HG03342 (cell line): ENCODE results near the gene TSPAN11.

Experiments
- ATAC-seq: cut with Tn5 transposase; IDR thresholded peaks from one replicate; pipeline ENCODE4 v1.9.1; 2021; ENCODE audit warnings: mild to moderate bottlenecking, moderate library complexity; ENCODE audit not compliant: unreplicated experiment

TSPAN11 gene

DNA sequence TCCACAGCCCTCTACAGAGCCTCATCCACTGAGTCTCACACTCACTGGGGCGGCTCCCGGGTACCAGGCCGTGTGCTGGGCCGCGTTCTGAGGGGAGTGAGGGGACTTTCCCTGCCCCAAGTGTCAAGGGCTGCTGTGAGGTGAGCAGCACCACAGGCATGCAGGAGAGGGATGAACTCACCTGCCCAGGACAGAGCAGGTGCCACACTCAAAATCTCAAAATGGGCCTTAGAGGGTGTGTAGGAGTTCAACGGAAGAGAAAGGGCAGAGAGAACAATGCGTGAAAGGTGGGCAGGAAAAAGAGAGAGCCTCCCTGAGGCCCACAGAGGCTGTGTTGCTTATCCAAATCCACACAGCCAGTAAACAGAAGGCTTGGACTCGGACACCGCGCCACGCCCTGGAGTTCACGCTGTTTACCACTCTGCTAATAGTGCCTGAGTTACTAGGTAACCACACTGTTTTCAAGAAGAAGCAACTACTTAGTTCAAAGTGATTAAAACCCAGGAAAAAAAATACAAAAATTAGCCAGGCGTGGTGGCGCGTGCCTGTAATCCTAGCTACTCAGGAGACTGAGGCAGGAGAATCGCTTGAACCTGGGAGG lies 32.7 kb downstream of the TSPAN11 start:
- no peak for ATAC-seq

DNA sequence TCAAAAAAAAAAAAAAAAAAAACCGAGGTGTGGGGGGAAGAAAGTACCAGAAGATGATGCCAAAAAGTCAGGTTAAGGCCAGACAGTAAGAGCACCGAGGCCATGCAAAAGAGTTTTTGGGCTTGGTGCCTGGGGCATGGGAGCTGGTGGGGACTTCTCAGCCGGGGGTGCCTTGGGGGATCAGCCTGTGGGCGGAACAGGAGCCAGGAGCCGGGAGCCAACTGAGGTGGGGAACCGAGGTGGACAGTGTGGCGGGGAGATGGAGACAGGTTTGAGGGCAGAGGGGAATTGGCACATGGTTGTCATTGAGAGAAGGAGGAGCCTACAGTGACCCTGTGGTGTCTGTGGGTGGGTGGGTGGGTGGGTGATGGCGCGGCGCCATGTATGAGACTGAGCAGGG lies 33.2 kb downstream of the TSPAN11 start:
- no peak for ATAC-seq

DNA sequence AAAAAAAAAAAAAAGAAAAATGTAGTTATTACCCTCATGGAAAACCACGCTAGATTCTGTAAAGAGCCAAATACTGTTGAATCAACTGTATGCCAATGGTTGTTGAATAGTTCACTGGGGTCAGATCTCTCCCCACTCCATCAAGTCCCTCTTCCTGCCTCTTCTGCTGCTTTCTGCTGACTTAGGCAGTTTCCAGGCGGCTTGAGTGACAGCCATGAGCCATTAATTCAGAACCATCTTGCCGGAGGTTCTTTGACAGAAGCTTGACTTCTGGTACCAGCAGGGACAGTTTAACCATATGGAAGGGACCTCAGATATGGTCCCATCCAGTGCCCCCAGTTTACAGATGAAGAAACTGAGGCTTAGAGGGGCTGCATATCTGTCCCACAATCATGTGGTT lies 34.5 kb downstream of the TSPAN11 start:
- ATAC-seq, result no peak

DNA sequence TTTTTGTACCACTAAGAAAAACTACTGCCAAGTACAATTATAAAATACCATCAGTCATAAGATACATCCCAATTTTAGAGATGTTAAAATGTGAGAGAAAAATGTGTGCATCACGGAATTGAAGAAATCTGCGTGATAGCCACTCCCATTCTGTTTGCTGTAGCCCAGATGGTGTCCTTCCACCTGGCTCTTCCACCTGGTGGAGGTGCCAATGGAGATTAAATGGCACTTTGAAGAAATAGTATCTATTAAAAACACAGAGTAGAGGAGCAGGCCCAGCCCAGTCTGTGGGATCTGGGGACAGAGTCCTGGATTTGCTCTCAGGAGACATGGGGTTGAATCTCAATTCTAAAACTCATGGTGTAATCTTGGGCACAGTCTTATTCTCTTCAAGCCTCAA lies 35.5 kb downstream of the TSPAN11 start:
- ATAC-seq, result no peak

DNA sequence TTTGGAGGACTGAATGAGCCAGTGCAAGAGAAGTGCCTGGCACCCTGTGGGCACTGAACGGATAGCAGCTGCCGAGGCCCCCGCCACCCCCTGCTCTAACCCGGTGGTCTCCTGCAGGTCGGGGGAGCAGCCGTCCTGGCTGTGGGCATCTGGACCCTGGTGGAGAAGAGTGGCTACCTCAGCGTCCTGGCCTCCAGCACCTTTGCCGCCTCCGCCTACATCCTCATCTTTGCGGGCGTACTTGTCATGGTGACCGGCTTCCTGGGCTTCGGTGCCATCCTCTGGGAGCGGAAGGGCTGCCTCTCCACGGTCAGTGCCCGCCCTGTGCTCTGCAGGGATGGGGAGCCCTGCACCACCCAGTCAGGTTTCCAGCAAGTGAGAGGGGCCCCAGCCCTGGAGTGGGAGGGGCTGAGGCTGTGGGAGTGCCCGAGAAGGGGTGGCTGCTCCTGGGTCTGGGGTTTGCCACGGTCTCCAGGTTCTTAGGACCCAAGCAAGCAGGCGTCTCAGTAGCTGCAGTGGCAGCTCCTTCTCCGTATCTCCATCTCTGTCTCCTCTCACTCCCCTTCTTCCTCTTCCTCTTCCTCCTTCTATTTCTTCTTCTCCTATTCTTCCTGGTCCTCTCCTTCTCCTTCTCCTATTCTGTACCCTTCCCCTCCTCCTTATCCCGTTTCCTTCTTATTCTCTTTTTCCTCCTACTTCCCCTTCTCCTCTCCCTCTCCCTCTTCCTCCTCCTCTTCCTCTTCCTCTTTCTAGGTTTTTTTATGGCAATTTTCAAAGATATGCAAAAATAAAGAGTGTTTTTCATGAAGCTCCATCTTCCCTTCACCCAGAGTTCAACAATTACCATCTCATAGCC lies 37.4 kb downstream of the TSPAN11 start:
- ATAC-seq, result no peak

DNA sequence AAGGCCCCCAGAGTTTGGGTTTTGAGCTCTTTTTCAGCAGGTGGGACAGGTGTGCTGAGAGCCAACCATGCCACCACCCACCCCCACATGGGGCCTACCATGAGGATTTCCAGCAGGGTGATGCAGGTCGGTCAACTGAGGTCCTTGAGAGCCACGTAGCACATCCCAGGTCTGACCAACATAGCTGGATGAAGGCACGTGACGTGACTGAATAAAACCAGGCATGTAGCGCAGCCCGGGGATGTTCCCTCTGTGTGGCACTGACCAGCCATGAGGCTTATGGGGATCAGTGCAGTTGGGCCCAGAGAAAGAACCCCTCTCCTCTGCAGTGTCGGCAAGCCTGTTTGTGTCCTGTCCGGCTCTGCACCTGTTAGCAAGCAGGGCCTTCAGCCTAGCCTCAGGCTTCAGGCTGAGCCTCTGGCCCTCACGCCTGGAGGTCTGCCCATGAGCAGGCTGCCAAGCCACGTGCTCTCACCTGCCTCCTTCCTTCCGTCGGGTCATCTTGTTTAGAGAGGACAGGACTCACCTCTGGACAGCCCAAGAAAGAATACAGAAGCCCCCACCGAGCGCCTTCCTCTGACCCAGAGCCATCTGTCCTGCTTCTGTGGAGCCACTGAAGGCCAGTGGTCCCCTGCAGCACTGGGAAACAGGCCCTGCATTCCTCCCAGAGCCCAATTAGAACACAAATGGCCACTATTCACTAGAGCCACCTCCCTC lies 38.5 kb downstream of the TSPAN11 start:
- no peak for ATAC-seq

DNA sequence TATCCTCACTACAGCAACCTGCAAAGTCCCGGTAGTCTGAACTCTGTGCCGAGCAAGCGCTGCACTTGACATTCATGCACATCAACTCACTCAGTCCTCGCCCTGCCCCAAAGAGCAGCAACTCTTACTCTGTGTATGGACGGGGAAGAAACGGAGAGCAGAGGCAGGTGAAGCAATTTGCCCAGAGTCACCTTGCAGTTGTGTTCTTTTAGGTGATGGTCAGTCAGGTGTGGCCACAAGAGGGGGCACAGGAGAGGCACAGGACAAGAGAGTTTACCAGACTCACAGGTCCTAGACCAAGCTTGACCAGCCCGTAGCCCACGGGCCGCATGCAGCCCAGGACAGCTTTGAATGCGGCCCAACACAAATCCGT lies 39.1 kb downstream of the TSPAN11 start:
- no peak for ATAC-seq

DNA sequence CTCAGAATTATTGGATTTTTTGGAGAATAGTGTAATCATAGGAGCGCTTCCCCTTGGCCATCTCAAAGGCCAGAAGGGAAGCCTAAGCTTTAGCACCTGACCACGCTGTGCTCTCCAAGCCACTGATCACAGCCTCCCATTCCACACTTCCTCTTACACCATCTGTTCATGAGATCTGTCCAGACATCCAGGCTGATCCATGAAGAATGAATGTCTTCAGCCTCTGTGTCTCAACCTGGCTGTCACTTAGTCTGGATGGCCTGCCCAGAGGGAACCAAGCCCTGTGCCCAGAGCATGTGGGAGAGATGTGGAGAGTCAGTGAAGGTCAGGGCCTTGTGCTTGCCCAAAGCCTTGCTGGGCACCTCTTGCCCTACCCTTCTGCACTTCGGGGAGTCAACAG lies 40.5 kb downstream of the TSPAN11 start:
- ATAC-seq, result no peak

DNA sequence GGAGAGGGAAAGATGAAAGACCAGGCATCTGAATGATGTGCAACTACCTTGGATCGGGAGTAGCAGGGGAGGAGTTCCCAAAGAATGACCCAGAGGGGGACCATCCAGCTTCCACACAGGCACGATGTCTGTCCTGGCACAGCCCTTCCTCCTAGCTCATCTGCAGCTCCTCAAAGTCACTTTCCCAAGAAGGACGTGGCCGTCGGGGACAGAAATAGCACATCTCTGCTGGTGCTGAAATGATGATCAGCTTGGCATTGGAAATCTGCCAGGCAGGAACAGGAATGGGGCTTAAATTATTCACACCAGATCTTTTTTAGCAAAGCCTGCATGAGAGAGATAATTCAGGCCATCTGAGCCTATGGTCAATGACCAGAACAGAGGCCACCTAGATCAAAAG lies 41.7 kb downstream of the TSPAN11 start:
- ATAC-seq, result no peak

DNA sequence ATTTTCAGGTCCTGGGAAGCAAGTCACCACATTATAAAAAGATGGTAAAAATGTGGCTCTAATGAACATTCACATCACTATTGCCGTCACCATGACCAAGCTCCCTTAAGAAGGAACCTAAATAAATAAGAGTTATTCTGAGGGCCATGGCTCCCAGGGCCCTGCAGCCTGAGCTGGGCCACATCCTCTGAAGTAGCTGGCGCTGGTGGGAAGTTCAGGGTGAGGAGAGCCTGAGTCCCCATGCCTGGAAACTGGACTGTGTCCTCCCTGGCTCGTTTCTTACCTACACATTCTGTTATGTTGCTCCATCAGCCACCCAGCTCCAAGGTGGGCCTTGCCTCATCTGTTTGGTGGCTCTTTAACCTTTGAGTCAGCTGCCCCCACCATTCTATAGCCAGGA lies 42.5 kb downstream of the TSPAN11 start:
- ATAC-seq, result no peak

DNA sequence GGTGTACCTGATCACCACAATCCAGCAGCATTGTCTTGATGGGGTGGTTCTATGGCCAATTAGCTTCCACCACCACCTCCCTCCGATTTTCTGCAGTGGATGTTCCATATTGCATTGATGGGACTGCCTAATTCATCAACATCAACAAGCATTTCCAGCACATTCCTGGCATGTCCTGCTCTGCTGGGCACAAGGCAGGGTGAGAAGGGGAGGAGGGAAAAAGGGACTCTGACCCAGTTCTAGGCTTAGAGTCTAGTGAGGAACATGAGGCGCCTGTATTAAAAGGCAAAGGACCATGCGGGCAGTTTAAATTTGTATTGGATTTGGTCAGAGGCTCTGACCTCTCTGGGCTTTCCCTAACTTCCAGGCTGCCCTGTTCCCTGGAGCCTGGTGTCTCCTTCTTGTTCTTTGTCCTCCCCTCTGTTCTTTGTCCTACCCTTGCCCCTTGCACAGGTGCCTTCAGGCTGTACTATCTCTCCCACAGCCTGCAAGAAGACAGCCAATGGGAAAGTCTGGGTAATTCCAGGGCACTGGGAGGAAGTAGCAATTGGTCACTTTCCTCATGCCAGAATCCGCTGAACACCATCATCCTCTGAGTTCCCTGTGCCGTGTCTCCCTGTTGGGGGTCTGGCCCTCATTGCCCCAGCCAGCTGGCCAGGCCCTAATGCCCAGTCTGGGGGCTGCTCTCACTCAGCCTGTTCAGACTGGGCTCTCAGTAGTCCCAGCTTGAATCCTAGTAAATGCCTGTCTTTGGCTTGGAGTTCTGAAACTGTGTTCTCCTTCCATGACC lies 43.3 kb downstream of the TSPAN11 start:
- no peak for ATAC-seq

DNA sequence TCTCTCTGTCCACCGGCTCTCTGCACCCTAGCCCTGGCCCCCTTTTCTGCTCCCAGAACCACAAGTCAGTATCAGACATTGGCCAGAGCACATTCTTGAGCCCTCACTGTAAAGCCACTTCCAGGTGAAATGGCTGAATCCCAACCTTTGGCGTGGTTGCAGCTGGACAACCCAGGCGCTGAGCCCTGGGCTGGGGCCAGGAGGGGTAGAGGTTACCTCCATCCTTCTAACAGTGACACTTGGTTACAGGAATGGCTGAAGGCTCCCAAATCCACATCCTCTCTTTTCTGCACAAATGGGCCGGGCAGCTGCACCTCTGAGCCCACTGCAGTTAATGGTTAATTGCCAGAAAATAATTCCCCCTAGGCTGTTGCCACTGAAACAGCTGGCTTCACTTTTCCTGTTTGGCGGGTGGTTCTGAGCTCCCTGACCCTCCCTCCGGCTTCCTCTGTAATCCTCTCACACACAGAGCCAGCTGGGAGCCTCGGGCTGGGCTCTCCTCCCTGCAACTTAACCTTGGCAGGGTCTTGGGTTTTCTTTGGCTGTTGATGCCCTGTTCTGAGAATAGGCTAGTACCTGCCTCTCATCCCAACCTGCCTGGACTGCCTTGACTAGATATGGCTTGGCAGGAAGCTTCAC lies 44.1 kb downstream of the TSPAN11 start:
- no peak for ATAC-seq

DNA sequence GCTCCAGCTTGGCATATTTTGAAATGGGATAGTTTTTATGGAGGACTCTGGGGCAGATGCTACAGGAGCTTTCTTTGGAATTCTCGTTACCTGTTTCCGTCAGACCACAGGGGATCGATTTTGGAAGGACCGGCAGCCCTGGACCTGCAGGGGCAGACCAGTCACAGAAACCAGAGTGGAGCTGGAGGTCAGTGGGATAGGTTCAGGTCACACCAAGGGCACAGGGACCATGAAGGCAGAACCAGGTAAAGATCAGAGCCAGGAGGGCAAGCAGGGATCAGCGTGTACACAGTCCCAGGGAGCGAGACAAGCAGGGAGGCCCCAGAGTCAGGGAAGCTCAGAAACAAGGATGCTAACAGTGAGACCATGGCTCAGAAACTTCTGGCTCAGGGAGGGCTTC lies 45.5 kb downstream of the TSPAN11 start:
- ATAC-seq, result no peak

DNA sequence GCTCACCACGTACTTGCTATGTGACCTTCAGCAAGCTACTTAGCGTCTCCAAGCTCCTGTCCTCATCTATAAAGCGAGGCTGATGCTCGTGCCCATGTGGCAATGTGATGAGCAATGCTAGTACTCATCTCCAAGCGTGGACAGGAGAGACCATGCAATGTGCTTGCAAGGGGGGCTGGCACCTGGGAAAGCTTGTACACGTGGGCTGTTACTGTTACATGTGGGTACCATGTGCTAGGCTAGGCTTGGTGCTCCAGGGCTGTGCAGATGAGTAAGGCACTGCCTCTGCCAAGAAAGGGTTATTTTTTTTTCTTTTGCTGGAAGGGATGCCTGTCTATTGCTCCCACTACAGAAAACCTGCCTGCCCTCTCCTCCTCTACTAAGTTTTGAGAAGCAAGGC lies 46.6 kb downstream of the TSPAN11 start:
- no peak for ATAC-seq

DNA sequence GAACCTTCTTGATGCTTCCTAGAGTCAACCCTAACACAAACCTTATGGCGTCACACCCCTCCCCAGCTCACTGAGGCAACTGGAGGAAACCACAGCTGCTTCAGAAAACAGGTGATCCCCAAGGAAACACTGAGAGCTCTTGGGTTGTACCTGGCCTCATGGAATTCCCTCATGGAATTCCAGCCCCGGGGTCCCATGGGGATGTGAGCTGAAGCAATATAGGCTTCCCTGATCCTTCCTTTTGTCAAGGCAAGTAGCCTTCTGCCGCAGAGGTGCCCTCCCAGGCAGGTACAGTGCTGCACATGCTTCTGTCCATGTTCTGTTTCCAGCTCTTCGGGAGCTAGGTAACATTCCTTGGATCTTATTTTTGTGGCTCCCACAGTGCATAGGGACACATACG lies 47.3 kb downstream of the TSPAN11 start:
- ATAC-seq, result no peak

DNA sequence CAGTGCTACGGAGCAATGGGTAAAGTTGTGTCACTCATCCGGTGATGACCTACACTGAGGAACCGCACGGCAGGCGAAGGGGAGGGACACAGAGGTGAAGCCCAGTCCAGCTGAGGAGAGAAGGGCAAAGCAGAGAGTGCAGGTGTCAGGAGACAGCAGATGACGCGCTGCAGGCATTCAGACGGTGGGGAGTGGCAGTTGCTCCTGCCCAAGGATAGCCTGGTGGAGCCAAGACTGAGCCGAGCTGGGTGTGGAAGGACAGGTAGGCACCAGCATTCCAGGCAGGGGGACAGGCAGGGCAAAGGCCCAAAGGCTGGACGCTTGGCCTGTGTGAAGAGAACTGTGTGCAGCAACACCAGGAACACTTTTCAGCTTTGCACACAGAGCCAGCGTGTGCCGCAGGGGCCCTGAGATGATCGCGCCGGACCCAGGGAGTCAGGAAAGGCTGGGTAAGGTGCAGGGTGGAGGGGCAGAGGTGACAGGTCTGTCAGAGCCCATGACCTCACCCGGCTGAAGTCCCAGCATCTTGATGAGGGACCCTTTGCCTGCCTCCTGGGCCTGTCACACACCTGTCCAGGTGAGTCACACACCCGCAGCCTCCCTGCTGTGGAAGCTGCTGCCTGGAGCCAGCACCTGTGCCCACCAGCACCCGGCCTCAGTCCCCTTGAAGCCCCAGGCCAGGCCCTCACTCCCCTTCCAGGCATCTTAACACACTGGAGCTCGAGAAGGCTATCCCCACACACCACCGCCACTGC lies 48.4 kb downstream of the TSPAN11 start:
- no peak for ATAC-seq

DNA sequence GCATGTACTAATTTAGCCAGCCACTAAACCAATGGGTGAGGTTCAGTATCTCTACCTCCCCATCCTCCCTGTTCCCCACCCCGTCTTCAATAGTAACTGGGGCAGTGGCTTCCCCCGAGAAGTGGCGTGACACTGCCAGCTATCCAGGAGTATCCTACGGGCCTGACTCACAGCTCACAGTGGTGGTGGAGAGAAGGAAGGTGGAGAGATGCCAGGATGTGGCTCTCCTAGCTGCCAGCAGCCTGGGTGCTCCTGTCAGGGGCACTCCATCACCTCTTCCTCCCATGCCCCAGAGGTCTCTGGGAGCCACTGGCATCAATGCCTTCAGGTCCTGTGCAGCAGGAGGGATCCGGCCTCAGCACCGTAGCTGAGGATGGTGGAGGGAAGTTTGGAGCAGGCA lies 49.0 kb downstream of the TSPAN11 start:
- ATAC-seq, result no peak

DNA sequence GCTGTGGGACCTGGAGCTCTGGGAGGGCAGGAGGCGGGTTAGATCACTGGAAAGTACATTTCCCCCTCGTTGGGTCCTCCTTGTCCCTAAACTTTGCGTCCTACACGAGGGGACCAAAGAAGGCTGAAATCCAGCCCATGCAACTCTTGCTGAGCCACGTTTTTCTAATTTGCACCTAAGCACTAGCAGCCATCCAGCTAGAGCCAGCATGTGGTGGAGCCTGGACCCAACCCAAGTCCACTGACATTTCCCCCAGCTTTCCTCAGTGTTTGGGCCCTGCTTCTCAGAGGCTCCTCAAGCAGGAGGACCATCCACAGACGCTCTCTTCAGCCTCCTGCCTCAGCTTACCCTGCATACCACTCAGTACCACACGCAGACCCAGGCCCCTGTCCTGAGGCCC lies 49.7 kb downstream of the TSPAN11 start:
- no peak for ATAC-seq

DNA sequence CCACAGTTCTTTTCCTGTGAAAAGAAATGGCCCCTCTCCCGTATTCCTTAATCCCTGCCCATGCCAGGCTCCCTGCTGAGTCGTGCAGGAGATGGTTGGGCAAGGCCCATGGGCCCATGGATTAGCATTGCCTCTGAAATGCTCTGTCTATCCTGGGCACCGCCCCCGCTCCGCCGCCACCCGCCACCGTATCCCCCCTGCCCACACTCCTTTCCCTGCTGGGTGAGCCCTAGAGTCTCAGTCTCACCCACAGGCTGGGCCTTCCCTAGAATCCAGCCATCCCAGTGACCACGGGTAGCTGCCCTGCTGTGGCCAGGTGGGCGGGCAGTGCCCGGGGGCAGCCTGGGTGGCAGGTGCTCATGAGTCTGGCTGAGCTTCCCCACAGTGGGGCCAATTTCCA lies 50.6 kb downstream of the TSPAN11 start:
- ATAC-seq, result no peak
